A673 (cell line): Measurements from ENCODE around the gene TBL3. TPM values are rescaled to one million over a fixed set of nuclear protein-coding genes. Genes with fewer than 3 reads are reported as not detected.
A peak's percentile ranks its signal among the peaks of the same experiment; 100 is the strongest.

Experiments
- BruUV-seq: library from RNA; stranded (reverse); fragments of 400-500 nt; replicated peaks from 2 replicates; lab custom pipeline; 2021; lab: Mats Ljungman, UMichigan
- CTCF ChIA-PET: fragments of 300-600 bp; sonication (Branson Sonifier 250); formaldehyde crosslinking; loops from one replicate; lab custom pipeline; 2022; ENCODE audit warnings: antibody characterized with exemption; lab: Charles Lee
- POLR2A ChIA-PET: fragments of 300-600 bp; sonication (Branson Sonifier 250); formaldehyde crosslinking; loops from one replicate; lab custom pipeline; 2022; ENCODE audit warnings: antibody characterized with exemption; ENCODE audit not compliant: low non-redundant PET; lab: Charles Lee
- DNase-seq: peaks from one replicate; pipeline ENCODE4 v3.0.0-alpha.2; 2015; ENCODE audit warnings: low spot score
- H3K27ac ChIP-seq: fragments of 200-600 bp; sonication (generic); 2 replicates; pipeline ENCODE4 v1.5.1; 2016; ENCODE audit warnings: mixed run types, low read depth, mild to moderate bottlenecking, mixed read lengths, antibody characterized with exemption, low read length; ENCODE audit not compliant: poor library complexity, severe bottlenecking
- H3K27me3 ChIP-seq: fragments of 200-600 bp; sonication (generic); replicated peaks from 2 replicates; pipeline ENCODE4 v1.6.1; 2017; ENCODE audit warnings: mixed run types, low read depth, mild to moderate bottlenecking, mixed read lengths, antibody characterized with exemption, low read length; ENCODE audit not compliant: insufficient read depth, poor library complexity
- H3K36me3 ChIP-seq: fragments of 200-600 bp; sonication (generic); 2 replicates; pipeline ENCODE4 v1.6.1; 2016; ENCODE audit warnings: mixed run types, mild to moderate bottlenecking, mixed read lengths, antibody characterized with exemption, low read length; ENCODE audit not compliant: insufficient read depth, poor library complexity, severe bottlenecking
- H3K4me1 ChIP-seq: fragments of 200-600 bp; sonication (generic); 2 replicates; pipeline ENCODE4 v1.6.1; 2017; ENCODE audit warnings: mixed run types, mild to moderate bottlenecking, mixed read lengths, antibody characterized with exemption, low read length; ENCODE audit not compliant: insufficient read depth, poor library complexity, severe bottlenecking
- H3K4me3 ChIP-seq: fragments of 200-600 bp; sonication (generic); 2 replicates; pipeline ENCODE4 v1.5.1; 2016; ENCODE audit warnings: low read depth, mixed run types, mild to moderate bottlenecking, mixed read lengths, low read length; ENCODE audit not compliant: poor library complexity, severe bottlenecking
- H3K9me3 ChIP-seq: fragments of 200-600 bp; sonication (generic); 2 replicates; pipeline ENCODE4 v1.6.1; 2016; ENCODE audit warnings: mixed run types, low read depth, mild to moderate bottlenecking, mixed read lengths, antibody characterized with exemption, low read length; ENCODE audit not compliant: poor library complexity, severe bottlenecking
- CTCF ChIP-seq: fragments of 300-800, 200-600 bp; sonication (generic); conservative IDR thresholded peaks from 2 replicates; pipeline ENCODE4 v1.5.1; 2017; ENCODE audit warnings: low read depth, mild to moderate bottlenecking, antibody characterized with exemption, low read length, moderate library complexity, mixed read lengths
- EZH2 ChIP-seq: fragments of 200-600 bp; sonication (generic); IDR thresholded peaks from 2 replicates; pipeline ENCODE4 v1.6.1; 2017; ENCODE audit warnings: borderline replicate concordance, low read depth, mild to moderate bottlenecking, mixed read lengths, antibody characterized with exemption, low read length; ENCODE audit not compliant: poor library complexity, severe bottlenecking
- intact Hi-C: fragments of 100-400 bp; cut with micrococcal nuclease; formaldehyde crosslinking; loops from one replicate; pipeline ENCODE4 v1.10.0; 2022; ENCODE audit not compliant: unreplicated experiment
- total RNA-seq: library from RNA; stranded (reverse); gene quantifications from 2 replicates; pipeline ENCODE4 v1.2.3, GENCODE V29; 2021

Gene TBL3
- total RNA-seq, 1 experiment from 2014 or later = 58.4 TPM

GRCh38 chr16:1968146-1968953, 3.5 kb upstream of the TBL3 start:
- peaks cover 13% of the 10 kb centered on the region for H3K4me1 ChIP-seq
- intact Hi-C loops = no loop called here
- no peaks in the 10 kb centered on the region for H3K9me3 ChIP-seq
- no peak for DNase-seq
- H3K27ac ChIP-seq = no peak overlapping the region
- H3K27me3 ChIP-seq = no peaks in the 10 kb centered on the region
- peaks cover 8% of the 10 kb centered on the region for H3K36me3 ChIP-seq
- no TSS peak for BruUV-seq
- POLR2A ChIA-PET = no interaction called here
- TF ChIP-seq CTCF = no peak
- TF ChIP-seq EZH2 = no peak
- CTCF ChIA-PET = interaction anchor here (0.6 kb wide), 1 partner anchor 647 kb away, joined by 5 read pairs; no protein-coding TSS in a partner anchor
- H3K4me3 ChIP-seq = no peak overlapping the region

GRCh38 chr16:1972490-1972877, 631 bp downstream of the TBL3 start:
- Histone ChIP-seq H3K27ac (peak overlapping the region; percentile 94), H3K27me3 (no peaks in the 10 kb centered on the region), H3K4me3 (peak overlapping the region; percentile 100), H3K4me1 (peaks cover 5% of the 10 kb centered on the region), H3K9me3 (no peaks in the 10 kb centered on the region), H3K36me3 (peaks cover 18% of the 10 kb centered on the region)
- no TSS peak for BruUV-seq
- ChIA-PET CTCF (no interaction called here), POLR2A (no interaction called here)
- intact Hi-C loops = no loop called here
- TF ChIP-seq EZH2 = no peak
- TF ChIP-seq CTCF = no peak
- DNase-seq = no peak

- ChIA-PET CTCF (no interaction called here), POLR2A (no interaction called here)
- BruUV-seq = no TSS peak
- H3K9me3 ChIP-seq = no peaks in the 10 kb centered on the region
- H3K4me1 ChIP-seq = peaks cover 5% of the 10 kb centered on the region
- intact Hi-C loops = no loop called here
- no peak for TF ChIP-seq EZH2
- no peak for TF ChIP-seq CTCF
- H3K27me3 ChIP-seq = no peaks in the 10 kb centered on the region
- peaks cover 27% of the 10 kb centered on the region for H3K36me3 ChIP-seq
- no peak overlapping the region for H3K27ac ChIP-seq
- peak overlapping the region; percentile 100 for H3K4me3 ChIP-seq
- no peak for DNase-seq
These were observed 1.8 kb downstream of the TBL3 start for GRCh38 chr16:1973461-1974156.
